Panc1 (cell line): Measurements from ENCODE around the gene DAG1. TPM values are rescaled to one million over a fixed set of nuclear protein-coding genes. Genes with fewer than 3 reads are reported as not detected.

Experiments
- ATAC-seq: fragments of 200-7000 bp; cut with Tn5 transposase; 2 replicates; pipeline ENCODE4 v1.9.1; 2020; ENCODE audit warnings: mild to moderate bottlenecking, moderate library complexity
- BruUV-seq: library from RNA; stranded (reverse); fragments of 400-500 nt; replicated peaks from 2 replicates; lab custom pipeline; 2021; lab: Mats Ljungman, UMichigan
- CTCF ChIA-PET: fragments of 300-600 bp; sonication (Branson Sonifier 250); formaldehyde crosslinking; loops from one replicate; lab custom pipeline; 2022; ENCODE audit warnings: antibody characterized with exemption; lab: Charles Lee
- POLR2A ChIA-PET: fragments of 300-600 bp; sonication (Branson Sonifier 250); formaldehyde crosslinking; loops from one replicate; lab custom pipeline; 2022; ENCODE audit warnings: antibody characterized with exemption; lab: Charles Lee
- DNase-seq: peaks from one replicate; pipeline ENCODE4 v3.0.0-alpha.2; 2010; ENCODE audit warnings: low read depth, low spot score
- H3K27ac ChIP-seq: 2 replicates; pipeline ENCODE4 v1.5.1; 2011; ENCODE audit warnings: mild to moderate bottlenecking, low read length, inconsistent platforms
- H3K27me3 ChIP-seq: fragments of 200-500 bp; sonication (Bioruptor generic); 2 replicates; pipeline ENCODE4 v1.6.0; 2014; ENCODE audit warnings: low read length, inconsistent platforms; ENCODE audit not compliant: control insufficient read depth, insufficient read depth
- H3K36me3 ChIP-seq: fragments of 200-500 bp; sonication (Bioruptor generic); 2 replicates; pipeline ENCODE4 v1.5.1; 2014; ENCODE audit warnings: inconsistent platforms, mild to moderate bottlenecking, low read length, moderate library complexity; ENCODE audit not compliant: control insufficient read depth, insufficient read depth
- H3K4me1 ChIP-seq: 2 replicates; pipeline ENCODE4 v1.5.1; 2011; ENCODE audit warnings: inconsistent platforms, mild to moderate bottlenecking, low read length, moderate library complexity; ENCODE audit not compliant: control insufficient read depth, insufficient read depth
- H3K4me3 ChIP-seq, 2 experiments: 2 replicates each; pipeline ENCODE4 v1.5.1; 2011 to 2012; ENCODE audit warnings: low read depth in 2 of 2, low read length in 2 of 2, mild to moderate bottlenecking in 2 of 2, inconsistent platforms in 1 of 2, moderate library complexity in 1 of 2
- H3K9me3 ChIP-seq: fragments of 200-500 bp; sonication (Bioruptor generic); 2 replicates; pipeline ENCODE4 v1.5.1; 2014; ENCODE audit warnings: low read depth, mild to moderate bottlenecking, inconsistent platforms, low read length, moderate library complexity; ENCODE audit not compliant: control insufficient read depth, insufficient read depth
- POLR2AphosphoS5 ChIP-seq: IDR thresholded peaks from 2 replicates; pipeline ENCODE4 v1.6.1; 2012; ENCODE audit warnings: mild to moderate bottlenecking, low read depth, low read length, moderate library complexity
- SIN3A ChIP-seq: IDR thresholded peaks from 2 replicates; pipeline ENCODE4 v1.6.1; 2012; ENCODE audit warnings: low read depth, mild to moderate bottlenecking, low read length, moderate library complexity, borderline replicate concordance; ENCODE audit not compliant: insufficient read depth
- TCF7L2 ChIP-seq: IDR thresholded peaks from 2 replicates; pipeline ENCODE4 v1.6.1; 2011; ENCODE audit warnings: mild to moderate bottlenecking, low read depth, low read length, inconsistent platforms
- in situ Hi-C: cut with HindIII; loops from 2 replicates; pipeline ENCODE4 v1.10.0; 2016; ENCODE audit warnings: low sequenced_read_pairs, low pct_unique_long_range_greater_than_20kb
- intact Hi-C: fragments of 100-400 bp; cut with micrococcal nuclease; formaldehyde crosslinking; loops from one replicate; pipeline ENCODE4 v1.10.0; 2022; ENCODE audit not compliant: unreplicated experiment
- total RNA-seq: library from RNA; stranded (reverse); gene quantifications from one replicate; pipeline ENCODE4 v1.2.1, GENCODE V29; 2021; ENCODE audit not compliant: unreplicated experiment
- TF ChIP-seq, protein P1 (sequence below): fragments of 450-650 bp; IDR thresholded peaks from 2 replicates; pipeline ENCODE4 v1.5.1; 2017; ENCODE audit warnings: mild to moderate bottlenecking
- TF ChIP-seq, protein P2 (sequence below), 2 experiments: IDR thresholded peaks; 2 replicates each; pipeline ENCODE4 v1.6.1; 2011 to 2012; ENCODE audit warnings: low read depth in 2 of 2, control low read depth in 1 of 2, low read length in 1 of 2, mild to moderate bottlenecking in 1 of 2, moderate library complexity in 1 of 2; ENCODE audit not compliant: insufficient read depth in 1 of 2

DAG1 gene
- total RNA-seq, 1 experiment from 2014 or later = 160 TPM

GRCh38 chr3:49460188-49460890 is 9.7 kb upstream of the DAG1 start:
- ChIA-PET POLR2A (no interaction called here), CTCF (no interaction called here)
- H3K27ac ChIP-seq = peak overlapping the region; percentile 46; the same call in 1 of the 2 replicates
- DNase-seq = no peak
- ATAC-seq = peak; percentile 45; the same call in 1 of the 2 replicates
- TF ChIP-seq SIN3A = no peak
- TF ChIP-seq, protein P1, sequence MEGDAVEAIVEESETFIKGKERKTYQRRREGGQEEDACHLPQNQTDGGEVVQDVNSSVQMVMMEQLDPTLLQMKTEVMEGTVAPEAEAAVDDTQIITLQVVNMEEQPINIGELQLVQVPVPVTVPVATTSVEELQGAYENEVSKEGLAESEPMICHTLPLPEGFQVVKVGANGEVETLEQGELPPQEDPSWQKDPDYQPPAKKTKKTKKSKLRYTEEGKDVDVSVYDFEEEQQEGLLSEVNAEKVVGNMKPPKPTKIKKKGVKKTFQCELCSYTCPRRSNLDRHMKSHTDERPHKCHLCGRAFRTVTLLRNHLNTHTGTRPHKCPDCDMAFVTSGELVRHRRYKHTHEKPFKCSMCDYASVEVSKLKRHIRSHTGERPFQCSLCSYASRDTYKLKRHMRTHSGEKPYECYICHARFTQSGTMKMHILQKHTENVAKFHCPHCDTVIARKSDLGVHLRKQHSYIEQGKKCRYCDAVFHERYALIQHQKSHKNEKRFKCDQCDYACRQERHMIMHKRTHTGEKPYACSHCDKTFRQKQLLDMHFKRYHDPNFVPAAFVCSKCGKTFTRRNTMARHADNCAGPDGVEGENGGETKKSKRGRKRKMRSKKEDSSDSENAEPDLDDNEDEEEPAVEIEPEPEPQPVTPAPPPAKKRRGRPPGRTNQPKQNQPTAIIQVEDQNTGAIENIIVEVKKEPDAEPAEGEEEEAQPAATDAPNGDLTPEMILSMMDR = no peak
- TF ChIP-seq TCF7L2 = no peak
- TF ChIP-seq POLR2AphosphoS5 = no peak
- TF ChIP-seq, protein P2, sequence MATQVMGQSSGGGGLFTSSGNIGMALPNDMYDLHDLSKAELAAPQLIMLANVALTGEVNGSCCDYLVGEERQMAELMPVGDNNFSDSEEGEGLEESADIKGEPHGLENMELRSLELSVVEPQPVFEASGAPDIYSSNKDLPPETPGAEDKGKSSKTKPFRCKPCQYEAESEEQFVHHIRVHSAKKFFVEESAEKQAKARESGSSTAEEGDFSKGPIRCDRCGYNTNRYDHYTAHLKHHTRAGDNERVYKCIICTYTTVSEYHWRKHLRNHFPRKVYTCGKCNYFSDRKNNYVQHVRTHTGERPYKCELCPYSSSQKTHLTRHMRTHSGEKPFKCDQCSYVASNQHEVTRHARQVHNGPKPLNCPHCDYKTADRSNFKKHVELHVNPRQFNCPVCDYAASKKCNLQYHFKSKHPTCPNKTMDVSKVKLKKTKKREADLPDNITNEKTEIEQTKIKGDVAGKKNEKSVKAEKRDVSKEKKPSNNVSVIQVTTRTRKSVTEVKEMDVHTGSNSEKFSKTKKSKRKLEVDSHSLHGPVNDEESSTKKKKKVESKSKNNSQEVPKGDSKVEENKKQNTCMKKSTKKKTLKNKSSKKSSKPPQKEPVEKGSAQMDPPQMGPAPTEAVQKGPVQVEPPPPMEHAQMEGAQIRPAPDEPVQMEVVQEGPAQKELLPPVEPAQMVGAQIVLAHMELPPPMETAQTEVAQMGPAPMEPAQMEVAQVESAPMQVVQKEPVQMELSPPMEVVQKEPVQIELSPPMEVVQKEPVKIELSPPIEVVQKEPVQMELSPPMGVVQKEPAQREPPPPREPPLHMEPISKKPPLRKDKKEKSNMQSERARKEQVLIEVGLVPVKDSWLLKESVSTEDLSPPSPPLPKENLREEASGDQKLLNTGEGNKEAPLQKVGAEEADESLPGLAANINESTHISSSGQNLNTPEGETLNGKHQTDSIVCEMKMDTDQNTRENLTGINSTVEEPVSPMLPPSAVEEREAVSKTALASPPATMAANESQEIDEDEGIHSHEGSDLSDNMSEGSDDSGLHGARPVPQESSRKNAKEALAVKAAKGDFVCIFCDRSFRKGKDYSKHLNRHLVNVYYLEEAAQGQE (IDR thresholded peaks at IDR 0.05; ENCODE audit: insufficient read depth in 1 of 2, low read depth in 2 of 2, low read length in 1 of 2) = no peak
- peaks cover 17% of the 10 kb centered on the region for H3K4me1 ChIP-seq
- no peaks in the 10 kb centered on the region for H3K36me3 ChIP-seq
- intact Hi-C loops = no loop called here
- no peak overlapping the region for H3K4me3 ChIP-seq
- BruUV-seq = no TSS peak
- no peaks in the 10 kb centered on the region for H3K9me3 ChIP-seq
- in situ Hi-C loops = no loop called here
- H3K27me3 ChIP-seq = no peaks in the 10 kb centered on the region

DNA sequence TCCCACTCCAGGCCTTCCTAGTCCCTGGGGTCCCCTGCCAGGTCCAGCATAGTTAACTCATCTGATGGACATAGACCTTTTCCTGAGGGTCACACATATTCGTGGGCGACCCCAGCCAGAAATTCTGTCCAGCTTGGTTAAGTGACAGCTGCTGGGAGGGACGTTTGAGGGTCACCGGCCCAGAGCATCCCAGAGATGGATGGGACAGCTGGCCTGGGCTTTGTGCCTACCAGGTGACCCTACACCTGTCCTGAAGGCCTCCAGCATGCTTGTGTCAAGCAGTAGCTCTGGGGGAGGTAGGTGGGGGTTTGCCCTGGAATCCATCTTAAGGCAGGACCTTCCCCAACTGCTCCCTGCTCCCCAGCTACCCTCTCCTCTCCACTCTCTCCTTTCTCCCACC is 9.1 kb upstream of the DAG1 start:
- BruUV-seq = no TSS peak
- DNase-seq (no peak), ATAC-seq (no peak)
- no peaks in the 10 kb centered on the region for H3K36me3 ChIP-seq
- in situ Hi-C loops = no loop called here
- H3K4me3 ChIP-seq = no peak overlapping the region
- CTCF ChIA-PET = no interaction called here
- POLR2A ChIA-PET = no interaction called here
- TF ChIP-seq POLR2AphosphoS5 (no peak), SIN3A (no peak), TCF7L2 (no peak)
- TF ChIP-seq, protein P1 = no peak
- TF ChIP-seq, protein P2 (IDR thresholded peaks at IDR 0.05; ENCODE audit: insufficient read depth in 1 of 2, low read depth in 2 of 2, low read length in 1 of 2) = no peak
- H3K9me3 ChIP-seq = no peaks in the 10 kb centered on the region
- intact Hi-C loops = no loop called here
- peak overlapping the region; percentile 46; the same call in 1 of the 2 replicates for H3K27ac ChIP-seq
- H3K4me1 ChIP-seq = peaks cover 17% of the 10 kb centered on the region
- H3K27me3 ChIP-seq = no peaks in the 10 kb centered on the region
